Naive B cell (primary cell): ENCODE data around the gene DNAJC30. TPM values are rescaled to one million over a fixed set of nuclear protein-coding genes. Genes with fewer than 3 reads are reported as not detected.

Experiments
- ATAC-seq, 2 donors: fragments of 150-1000 bp; cut with Tn5 transposase; 2 replicates each; pipeline ENCODE4 v1.10.0; 2021; ENCODE audit warnings: low read depth in 2 of 2, mild to moderate bottlenecking in 2 of 2, moderate library complexity in 2 of 2
- DNase-seq: peaks from one replicate; pipeline ENCODE4 v3.0.0; 2022
- H3K27ac Mint-ChIP-seq, 6 donors: one replicate each; pipeline ENCODE4 v1.8.0; 2020 to 2022; ENCODE audit warnings: mild to moderate bottlenecking in 6 of 6, mixed read lengths in 6 of 6, moderate library complexity in 5 of 6, inconsistent platforms in 2 of 6
- H3K27me3 Mint-ChIP-seq, 3 donors: one replicate each; pipeline ENCODE4 v1.8.0; 2021 to 2022; ENCODE audit warnings: mixed read lengths in 3 of 3, mild to moderate bottlenecking in 1 of 3
- H3K36me3 Mint-ChIP-seq, 2 donors: one replicate each; pipeline ENCODE4 v1.8.0; 2020 to 2022; ENCODE audit warnings: mixed read lengths in 2 of 2, inconsistent platforms in 1 of 2, mild to moderate bottlenecking in 1 of 2
- H3K4me1 Mint-ChIP-seq, 3 donors: one replicate each; pipeline ENCODE4 v1.8.0; 2020 to 2022; ENCODE audit warnings: mixed read lengths in 3 of 3, inconsistent platforms in 1 of 3, mild to moderate bottlenecking in 1 of 3, moderate library complexity in 1 of 3
- H3K4me3 Mint-ChIP-seq, 8 donors: one replicate each; pipeline ENCODE4 v1.8.0; 2020 to 2022; ENCODE audit warnings: mild to moderate bottlenecking in 8 of 8, mixed read lengths in 8 of 8, moderate library complexity in 8 of 8, inconsistent platforms in 2 of 8
- H3K9me3 Mint-ChIP-seq, 7 donors: one replicate each; pipeline ENCODE4 v1.8.0; 2020 to 2022; ENCODE audit warnings: mixed read lengths in 7 of 7, mild to moderate bottlenecking in 5 of 7, inconsistent platforms in 2 of 7, moderate library complexity in 1 of 7
- polyA plus RNA-seq, 6 donors: library from polyadenylated mRNA; unstranded; fragments of 300-500 nt; fragmentation: Illumina TruSeq; gene quantifications; one replicate each; pipeline ENCODE4 v1.2.3, GENCODE V29; 2021; ENCODE audit warnings: low read depth in 6 of 6

Gene DNAJC30
- polyA plus RNA-seq, 6 donors from 2014 or later = 9.9 to 15.4 (median 12.2) TPM

- Mint-ChIP-seq H3K4me1 (peaks cover 10 to 36% (median 30%) of the 10 kb centered on the region in 3 donors), H3K9me3 (no peaks in the 10 kb centered on the region), H3K4me3 (peak overlapping the region in 6 of 8 donors; percentile 33 to 56 (median 51)), H3K27ac (no peak overlapping the region), H3K27me3 (peaks cover 11 to 33% (median 27%) of the 10 kb centered on the region in 3 donors), H3K36me3 (peaks cover 4 to 9% of the 10 kb centered on the region in 2 donors)
- no peak for DNase-seq
- no peak for ATAC-seq
Measured at GRCh38 chr7:73704640-73705550, 21.6 kb upstream of the DNAJC30 start.

GRCh38 chr7:73703757-73704639 lies 20.7 kb upstream of the DNAJC30 start:
- peak; percentile 23 for DNase-seq
- H3K36me3 Mint-ChIP-seq = peaks cover 4 to 9% of the 10 kb centered on the region in 2 donors
- peak; percentile 66 to 67 for ATAC-seq
- no peaks in the 10 kb centered on the region for H3K9me3 Mint-ChIP-seq
- H3K27ac Mint-ChIP-seq = peak overlapping the region in 1 of 6 donors; percentile 42
- H3K4me1 Mint-ChIP-seq = peaks cover 10 to 36% (median 30%) of the 10 kb centered on the region in 3 donors
- H3K4me3 Mint-ChIP-seq = peak overlapping the region in 7 of 8 donors; percentile 20 to 80 (median 56)
- peaks cover 11 to 33% (median 27%) of the 10 kb centered on the region in 3 donors for H3K27me3 Mint-ChIP-seq

- Mint-ChIP-seq H3K27ac (no peak overlapping the region), H3K36me3 (peaks cover 9% of the 10 kb centered on the region in 2 donors), H3K9me3 (no peaks in the 10 kb centered on the region), H3K4me1 (peaks cover 7 to 36% (median 28%) of the 10 kb centered on the region in 3 donors), H3K27me3 (peaks cover 11 to 33% (median 27%) of the 10 kb centered on the region in 3 donors), H3K4me3 (peak overlapping the region; percentile 35 to 69 (median 56))
- no peak for DNase-seq
- no peak for ATAC-seq
Measured at GRCh38 chr7:73703225-73703624, 20.0 kb upstream of the DNAJC30 start.

GRCh38 chr7:73702665-73703064 lies 19.4 kb upstream of the DNAJC30 start:
- peaks cover 11 to 33% (median 27%) of the 10 kb centered on the region in 3 donors for H3K27me3 Mint-ChIP-seq
- H3K4me3 Mint-ChIP-seq = peak overlapping the region in 3 of 8 donors; percentile 36 to 61 (median 51)
- DNase-seq (no peak), ATAC-seq (no peak)
- H3K4me1 Mint-ChIP-seq = peaks cover 7 to 35% (median 28%) of the 10 kb centered on the region in 3 donors
- no peaks in the 10 kb centered on the region for H3K9me3 Mint-ChIP-seq
- peaks cover 9% of the 10 kb centered on the region in 2 donors for H3K36me3 Mint-ChIP-seq
- H3K27ac Mint-ChIP-seq = peak overlapping the region in 1 of 6 donors; percentile 26

- Mint-ChIP-seq H3K9me3 (no peaks in the 10 kb centered on the region), H3K4me1 (peaks cover 7 to 30% (median 25%) of the 10 kb centered on the region in 3 donors), H3K27ac (peak overlapping the region in 1 of 6 donors; percentile 26), H3K36me3 (peaks cover 11 to 13% of the 10 kb centered on the region in 2 donors), H3K27me3 (peaks cover 11 to 33% (median 27%) of the 10 kb centered on the region in 3 donors), H3K4me3 (peak overlapping the region in 3 of 8 donors; percentile 36 to 61 (median 51))
- ATAC-seq (no peak), DNase-seq (no peak)
Measured at GRCh38 chr7:73702226-73702625, 19.0 kb upstream of the DNAJC30 start.

GRCh38 chr7:73701357-73701995 lies 18.2 kb upstream of the DNAJC30 start:
- peaks cover 3 to 23% (median 17%) of the 10 kb centered on the region in 3 donors for H3K4me1 Mint-ChIP-seq
- no peaks in the 10 kb centered on the region for H3K9me3 Mint-ChIP-seq
- H3K27ac Mint-ChIP-seq = peak overlapping the region in 1 of 6 donors; percentile 90
- peaks cover 11 to 33% (median 27%) of the 10 kb centered on the region in 3 donors for H3K27me3 Mint-ChIP-seq
- ATAC-seq (peak; percentile 34 to 36), DNase-seq (no peak)
- H3K4me3 Mint-ChIP-seq = peak overlapping the region in 3 of 8 donors; percentile 4 to 43 (median 20)
- H3K36me3 Mint-ChIP-seq = peaks cover 17 to 21% of the 10 kb centered on the region in 2 donors

- Mint-ChIP-seq H3K4me3 (no peak overlapping the region), H3K36me3 (peaks cover 21 to 27% of the 10 kb centered on the region in 2 donors), H3K9me3 (no peaks in the 10 kb centered on the region), H3K27ac (peak overlapping the region in 2 of 6 donors; percentile 26 to 27), H3K27me3 (peaks cover 11 to 33% (median 27%) of the 10 kb centered on the region in 3 donors), H3K4me1 (peaks cover 3 to 15% (median 14%) of the 10 kb centered on the region in 3 donors)
- DNase-seq (no peak), ATAC-seq (no peak)
Measured at GRCh38 chr7:73700581-73701134, 17.4 kb upstream of the DNAJC30 start.

- no peak for ATAC-seq
- H3K4me1 Mint-ChIP-seq = peaks cover 3 to 15% (median 14%) of the 10 kb centered on the region in 3 donors
- H3K27me3 Mint-ChIP-seq = peaks cover 11 to 28% (median 23%) of the 10 kb centered on the region in 3 donors
- no peak overlapping the region for H3K4me3 Mint-ChIP-seq
- no peak for DNase-seq
- peaks cover 24 to 33% of the 10 kb centered on the region in 2 donors for H3K36me3 Mint-ChIP-seq
- H3K27ac Mint-ChIP-seq = peak overlapping the region in 1 of 6 donors; percentile 30
- no peaks in the 10 kb centered on the region for H3K9me3 Mint-ChIP-seq
Measured at GRCh38 chr7:73700069-73700423, 16.8 kb upstream of the DNAJC30 start.

- H3K27ac Mint-ChIP-seq = peak overlapping the region in 3 of 6 donors; percentile 12 to 29 (median 26)
- ATAC-seq = no peak
Measured at GRCh38 chr7:73699370-73700068, 16.3 kb upstream of the DNAJC30 start.

GRCh38 chr7:73698410-73698809 lies 15.2 kb upstream of the DNAJC30 start:
- DNase-seq (no peak), ATAC-seq (no peak)
- peaks cover 30 to 45% of the 10 kb centered on the region in 2 donors for H3K36me3 Mint-ChIP-seq
- H3K27ac Mint-ChIP-seq = no peak overlapping the region
- peak overlapping the region in 1 of 8 donors; percentile 25 for H3K4me3 Mint-ChIP-seq
- peaks cover 8 to 13% (median 10%) of the 10 kb centered on the region in 3 donors for H3K4me1 Mint-ChIP-seq
- H3K27me3 Mint-ChIP-seq = peaks cover 10 to 21% (median 18%) of the 10 kb centered on the region in 3 donors
- H3K9me3 Mint-ChIP-seq = no peaks in the 10 kb centered on the region

More at GRCh38 chr7:73699370-73700068, 16.3 kb upstream of the DNAJC30 start:
- Mint-ChIP-seq H3K4me3 (no peak overlapping the region), H3K9me3 (no peaks in the 10 kb centered on the region), H3K27me3 (peaks cover 11 to 25% (median 22%) of the 10 kb centered on the region in 3 donors), H3K36me3 (peaks cover 26 to 38% of the 10 kb centered on the region in 2 donors), H3K4me1 (peaks cover 6 to 15% (median 14%) of the 10 kb centered on the region in 3 donors)
- DNase-seq = no peak

GRCh38 chr7:73696372-73696771 lies 13.1 kb upstream of the DNAJC30 start:
- Mint-ChIP-seq H3K4me1 (peaks cover 0 to 10% (median 2%) of the 10 kb centered on the region in 3 donors), H3K9me3 (no peaks in the 10 kb centered on the region), H3K27ac (peak overlapping the region in 1 of 6 donors; percentile 79), H3K27me3 (peaks cover 0 to 1% (median under 1%) of the 10 kb centered on the region in 3 donors), H3K4me3 (no peak overlapping the region), H3K36me3 (peaks cover 32 to 48% of the 10 kb centered on the region in 2 donors)
- DNase-seq (no peak), ATAC-seq (no peak)

- H3K4me1 Mint-ChIP-seq = peaks cover 24 to 34% (median 25%) of the 10 kb centered on the region in 3 donors
- no peak overlapping the region for H3K27ac Mint-ChIP-seq
- H3K9me3 Mint-ChIP-seq = no peaks in the 10 kb centered on the region
- H3K4me3 Mint-ChIP-seq = peak overlapping the region in 1 of 8 donors; percentile 45
- no peaks in the 10 kb centered on the region for H3K27me3 Mint-ChIP-seq
- ATAC-seq (no peak), DNase-seq (no peak)
- H3K36me3 Mint-ChIP-seq = peaks cover 28 to 56% of the 10 kb centered on the region in 2 donors
Measured at GRCh38 chr7:73690646-73691045, 7.4 kb upstream of the DNAJC30 start.
